Gastrocnemius medialis (tissue), 4 donors: ENCODE measurements around the gene NPEPPS.
"Not testable (repeated sequence)": the region's sequence is repeated elsewhere in the genome, so short reads cannot be mapped to it uniquely, and the experiment has no call there.

ENCODE experiments used
- CTCF ChIP-seq, 5 experiments: fragments of 450-650 bp in 3 of 5; fragments of 200-600 bp in 2 of 5; sonication (generic) in 2 of 5; IDR thresholded peaks in 4 of 5; conservative IDR thresholded peaks in 1 of 5; 1 replicate in 4 of 5; 2 replicates in 1 of 5; pipeline ENCODE4 v1.5.1; 2016 to 2019; ENCODE audit warnings: antibody characterized with exemption in 5 of 5, mild to moderate bottlenecking in 3 of 5, moderate library complexity in 3 of 5
- POLR2A ChIP-seq, 2 donors: fragments of 450-650 bp; IDR thresholded peaks; one replicate each; pipeline ENCODE4 v1.6.1; 2017; ENCODE audit warnings: antibody characterized with exemption in 2 of 2, mild to moderate bottlenecking in 2 of 2, moderate library complexity in 2 of 2

GRCh38 chr17:47567261-47567660 lies 36.4 kb downstream of the NPEPPS start:
- not testable (repeated sequence) for TF ChIP-seq POLR2A (IDR thresholded peaks at IDR 0.05); CTCF (IDR thresholded peaks at IDR 0.05 in 4 of 5, conservative IDR thresholded peaks at IDR 0.05 in 1 of 5)
